Pancreas (tissue), 10 donors: ENCODE results near the gene POLD1. TPM values are rescaled to one million over a fixed set of nuclear protein-coding genes. Genes with fewer than 3 reads are reported as not detected.

Source experiments
- ATAC-seq, 4 donors: fragments of 200-7000 bp; cut with Tn5 transposase; one replicate each; pipeline versions ENCODE4 v1.8.0 to v1.9.1; 2020; ENCODE audit warnings: mild to moderate bottlenecking in 4 of 4, moderate library complexity in 4 of 4
- DNase-seq, 6 donors: peaks; one replicate each; pipeline ENCODE4 v3.0.0-alpha.2; 2020
- FAIRE-seq: peaks from 2 replicates; lab custom pipeline; 2012; peaks lifted over from hg19 to GRCh38; lab: Jason Lieb, UNC
- H3K27ac ChIP-seq, 4 donors: fragments of 200-600 bp; sonication (generic); 1 replicate in 3 of 4; 2 replicates in 1 of 4; pipeline versions ENCODE4 v1.5.0 to v1.8.0; 2020
- H3K27me3 ChIP-seq, 4 donors: fragments of 200-600 bp; one replicate each; pipeline ENCODE4 v1.8.0; 2021
- H3K36me3 ChIP-seq, 3 donors: fragments of 200-600 bp; sonication (generic) in 1 of 3; one replicate each; pipeline versions ENCODE4 v1.5.0 to v1.8.0; 2020 to 2021
- H3K4me1 ChIP-seq, 3 donors: fragments of 200-600 bp; one replicate each; pipeline ENCODE4 v1.8.0; 2021
- H3K4me3 ChIP-seq, 4 donors: fragments of 200-600 bp; sonication (generic) in 2 of 4; one replicate each; pipeline versions ENCODE4 v1.5.0 to v1.8.0; 2020 to 2021
- H3K9me3 ChIP-seq, 4 donors: fragments of 200-600 bp; one replicate each; pipeline ENCODE4 v1.8.0; 2021
- CTCF ChIP-seq, 4 donors: fragments of 200-600 bp; sonication (generic) in 3 of 4; IDR thresholded peaks; one replicate each; pipeline versions ENCODE4 v1.5.0 to v1.8.0; 2021; ENCODE audit warnings: antibody characterized with exemption in 4 of 4
- WGBS, 2 donors: extraction: QIAGEN DNeasy Blood & Tissue Kit; methylation state at CpG; one replicate each; pipeline ENCODE4 v1.1.7; 2013; 5-methylcytosine and 5-hydroxymethylcytosine counted together
- intact Hi-C, 3 donors: fragments of 100-400 bp; cut with DNase I; formaldehyde crosslinking; loops; one replicate each; pipeline versions ENCODE4 v1.11.1 to v1.14.2; 2022
- polyA plus RNA-seq, 2 donors: library from polyadenylated mRNA; stranded (reverse); fragments of 200-250 nt; gene quantifications; one replicate each; pipeline ENCODE4 v1.2.3, GENCODE V29; 2013
- total RNA-seq, 6 donors: library from RNA; stranded (reverse); fragmentation: NEBNext Ultra II Directional in 4 of 6; extraction: Animal tissue kit (Norgen Biotek cat#: 25700) in 4 of 6; gene quantifications; one replicate each; pipeline versions ENCODE4 v1.2.1 to v1.2.4, GENCODE V29; 2021 to 2023
- donor health status: healthy with polysubstance abuse.
- donor health status: DM: no; HTN: no; CAD: no; lungs with moderate emphysema.
- donor health status: DM: no; HTN: no; CAD: no.
- donor health status: control.
- donor health status: control.
- donor health status: Bipolar disorder and iron deficiency.
- donor health status: DM: yes; HTN: yes; CAD: no.
- donor health status: DM: no; HTN: no; CAD: no.
- donor health status: DM: no; HTN: no; CAD: no.
- donor health status: DM: yes; HTN: yes; CAD: no.

POLD1 gene
- total and polyA plus RNA-seq, 8 donors = 9.5 to 45.5 (median 13.7) TPM

- Histone ChIP-seq H3K36me3 (no peaks in the 10 kb centered on the region), H3K4me1 (peaks cover 0 to 3% (median 0%) of the 10 kb centered on the region in 3 donors), H3K9me3 (no peaks in the 10 kb centered on the region), H3K4me3 (no peak overlapping the region), H3K27ac (no peak overlapping the region), H3K27me3 (no peaks in the 10 kb centered on the region)
- ATAC-seq (no peak), FAIRE-seq (no peak), DNase-seq (peak in 1 of 6 donors; percentile 59)
- intact Hi-C loops = no loop called here
- WGBS, 2 donors = 73 to 74% methylated on average over 22 of the region's 22 CpGs
- TF ChIP-seq CTCF (IDR thresholded peaks at IDR 0.05) = no peak
Measured at GRCh38 chr19:50423279-50424113, 39.3 kb downstream of the POLD1 start.

- Histone ChIP-seq H3K4me1 (peaks cover 0 to 3% (median 0%) of the 10 kb centered on the region in 3 donors), H3K4me3 (no peak overlapping the region), H3K36me3 (no peaks in the 10 kb centered on the region), H3K9me3 (no peaks in the 10 kb centered on the region), H3K27ac (no peak overlapping the region), H3K27me3 (no peaks in the 10 kb centered on the region)
- intact Hi-C loops = no loop called here
- FAIRE-seq = no peak
- TF ChIP-seq CTCF (IDR thresholded peaks at IDR 0.05) = no peak
- DNase-seq = no peak
- 62 to 83% methylated on average over 7 of the region's 7 CpGs for WGBS, 2 donors
- no peak for ATAC-seq
Measured at GRCh38 chr19:50425581-50425980, 41.4 kb downstream of the POLD1 start.

GRCh38 chr19:50427318-50427925, 43.3 kb downstream of the POLD1 start:
- H3K27me3 ChIP-seq = no peaks in the 10 kb centered on the region
- WGBS, 2 donors = 79 to 87% methylated on average over 24 to 26 of the region's 26 CpGs

GRCh38 chr19:50427997-50428425, 43.9 kb downstream of the POLD1 start:
- Histone ChIP-seq H3K4me3 (peak overlapping the region in 2 of 4 donors; percentile 24 to 31), H3K36me3 (no peaks in the 10 kb centered on the region), H3K27ac (peak overlapping the region in 2 of 4 donors; percentile 33 to 50), H3K27me3 (no peaks in the 10 kb centered on the region), H3K4me1 (peaks cover 0 to 9% (median 3%) of the 10 kb centered on the region in 3 donors), H3K9me3 (no peaks in the 10 kb centered on the region)
- WGBS, 2 donors = 9 to 13% methylated on average over 37 to 38 of the region's 38 CpGs
- intact Hi-C loops = no loop called here
- DNase-seq (peak; percentile 64 to 88 (median 82)), ATAC-seq (peak; percentile 24 to 65 (median 54)), FAIRE-seq (no peak)
- no peak for TF ChIP-seq CTCF (IDR thresholded peaks at IDR 0.05)

More at GRCh38 chr19:50427318-50427925, 43.3 kb downstream of the POLD1 start:
- no peaks in the 10 kb centered on the region for H3K36me3 ChIP-seq
- peaks cover 0 to 9% (median 3%) of the 10 kb centered on the region in 3 donors for H3K4me1 ChIP-seq
- intact Hi-C loops = no loop called here
- H3K4me3 ChIP-seq = peak overlapping the region in 1 of 4 donors; percentile 31
- FAIRE-seq (no peak), ATAC-seq (no peak), DNase-seq (no peak)
- H3K27ac ChIP-seq = peak overlapping the region in 1 of 4 donors; percentile 33
- no peaks in the 10 kb centered on the region for H3K9me3 ChIP-seq
- TF ChIP-seq CTCF (IDR thresholded peaks at IDR 0.05) = no peak
